HepG2 (cell line): ENCODE data around the gene TBRG1. TPM values are rescaled to one million over a fixed set of nuclear protein-coding genes. Genes with fewer than 3 reads are reported as not detected.

ENCODE experiments used
- ATAC-seq: fragments of 200-7000 bp; cut with Tn5 transposase; 3 replicates; pipeline ENCODE4 v1.9.1; 2020; ENCODE audit warnings: mild to moderate bottlenecking, moderate library complexity
- BruUV-seq: library from RNA; stranded (reverse); fragments of 400-500 nt; replicated peaks from 2 replicates; lab custom pipeline; 2021; lab: Mats Ljungman, UMichigan
- CTCF ChIA-PET: fragments of 300-600 bp; formaldehyde crosslinking; extraction: SDS; loops from one replicate; lab custom pipeline; 2021; ENCODE audit warnings: low total read pairs, inconsistent platforms, low intra/inter-chr PET ratio; lab: Yijun Ruan, JAX
- POLR2A ChIA-PET: fragments of 350-600 bp; sonication (Branson Sonifier 250); formaldehyde crosslinking; loops from one replicate; lab custom pipeline; 2020; ENCODE audit warnings: antibody characterized with exemption, inconsistent platforms; lab: Yijun Ruan, JAX
- DNase-seq: peaks from one replicate; pipeline ENCODE4 v3.0.0-alpha.2; 2015; ENCODE audit warnings: low spot score
- FAIRE-seq: peaks from 3 replicates; lab custom pipeline; 2011; peaks lifted over from hg19 to GRCh38; lab: Jason Lieb, UNC
- H2AFZ ChIP-seq: one replicate; pipeline ENCODE4 v1.6.1; 2011; ENCODE audit warnings: low read length, inconsistent platforms
- H3K27ac ChIP-seq: fragments of 300-600 bp; 3 replicates; pipeline ENCODE4 v1.8.0; 2011; ENCODE audit warnings: mixed run types, mild to moderate bottlenecking, mixed read lengths, low read length, inconsistent platforms; ENCODE audit not compliant: insufficient read depth; ENCODE audit errors: extremely low read length
- H3K27me3 ChIP-seq, 2 experiments: fragments of 200-600 bp in 1 of 2; 2 replicates in 1 of 2; 3 replicates in 1 of 2; pipeline versions ENCODE4 v1.6.0 to v1.8.0; 2011; ENCODE audit warnings: low read length in 2 of 2, mild to moderate bottlenecking in 2 of 2, moderate library complexity in 2 of 2, inconsistent platforms in 1 of 2; ENCODE audit not compliant: insufficient read depth in 2 of 2, control insufficient read depth in 1 of 2
- H3K36me3 ChIP-seq, 2 experiments: fragments of 200-600 bp in 1 of 2; replicated peaks in 1 of 2; 2 replicates in 1 of 2; 3 replicates in 1 of 2; pipeline versions ENCODE4 v1.5.1 to v1.8.0; 2011; ENCODE audit warnings: low read length in 2 of 2, inconsistent platforms in 1 of 2; ENCODE audit not compliant: insufficient read depth in 2 of 2, control insufficient read depth in 1 of 2
- H3K4me1 ChIP-seq: 2 replicates; pipeline ENCODE4 v1.5.1; 2012; ENCODE audit warnings: low read length, inconsistent platforms; ENCODE audit not compliant: insufficient read depth
- H3K4me2 ChIP-seq: 2 replicates; pipeline ENCODE4 v1.6.0; 2011; ENCODE audit warnings: low read depth, low read length, inconsistent platforms
- H3K4me3 ChIP-seq, 3 experiments: fragments of 200-600 bp in 1 of 3; sonication (generic), shearing (Covaris generic) in 1 of 3; replicated peaks in 1 of 3; 2 replicates each; pipeline ENCODE4 v1.5.1; 2011 to 2016; ENCODE audit warnings: low read length in 3 of 3, inconsistent platforms in 2 of 3, low read depth in 2 of 3, mild to moderate bottlenecking in 2 of 3, control low read depth in 1 of 3, mixed read lengths in 1 of 3; ENCODE audit not compliant: insufficient read depth in 1 of 3
- H3K79me2 ChIP-seq: one replicate; pipeline ENCODE4 v1.6.1; 2011; ENCODE audit warnings: low read length, inconsistent platforms; ENCODE audit not compliant: insufficient read depth
- H3K9ac ChIP-seq: 2 replicates; pipeline ENCODE4 v1.6.0; 2011; ENCODE audit warnings: mild to moderate bottlenecking, low read depth, low read length, inconsistent platforms; ENCODE audit not compliant: insufficient read depth
- H3K9me3 ChIP-seq: 2 replicates; pipeline ENCODE4 v1.5.1; 2012; ENCODE audit warnings: mild to moderate bottlenecking, low read length
- H4K20me1 ChIP-seq: 2 replicates; pipeline ENCODE4 v1.6.0; 2011; ENCODE audit warnings: inconsistent platforms, mild to moderate bottlenecking, low read length, moderate library complexity; ENCODE audit not compliant: insufficient read depth
- GABPA ChIP-seq, 2 experiments: IDR thresholded peaks; 2 replicates each; pipeline ENCODE4 v1.6.1; 2011 to 2016; ENCODE audit warnings: low read depth in 2 of 2, low read length in 1 of 2, missing biosample characterization in 1 of 2, missing genetic modification characterization in 1 of 2
- GFI1 ChIP-seq: sonication (generic); formaldehyde crosslinking; IDR thresholded peaks from 2 replicates; pipeline ENCODE4 v1.5.0; 2020; ENCODE audit warnings: missing genetic modification reagents, mild to moderate bottlenecking, borderline replicate concordance
- HNF4G ChIP-seq, 2 experiments: sonication (generic) in 1 of 2; formaldehyde crosslinking in 1 of 2; IDR thresholded peaks; 2 replicates each; pipeline versions ENCODE4 v1.4.0 to v1.6.1; 2011 to 2020; ENCODE audit warnings: borderline replicate concordance in 2 of 2, low read depth in 2 of 2, mild to moderate bottlenecking in 2 of 2, low read length in 1 of 2, missing genetic modification reagents in 1 of 2, moderate library complexity in 1 of 2
- KLF15 ChIP-seq: sonication (generic); formaldehyde crosslinking; IDR thresholded peaks from 2 replicates; pipeline ENCODE4 v1.8.1; 2023; ENCODE audit warnings: borderline replicate concordance, mild to moderate bottlenecking, inconsistent platforms, missing genetic modification reagents, mixed read lengths
- MEF2D ChIP-seq: sonication (generic); formaldehyde crosslinking; IDR thresholded peaks from 2 replicates; pipeline ENCODE4 v1.5.1; 2020; ENCODE audit warnings: mild to moderate bottlenecking, missing genetic modification reagents
- PAWR ChIP-seq: sonication (generic); formaldehyde crosslinking; IDR thresholded peaks from 2 replicates; pipeline ENCODE4 v1.4.0; 2020; ENCODE audit warnings: missing genetic modification reagents, mild to moderate bottlenecking, borderline replicate concordance
- RNF2 ChIP-seq: fragments of 450-650 bp; conservative IDR thresholded peaks from 2 replicates; pipeline ENCODE4 v1.6.1; 2016; ENCODE audit warnings: low read depth
- RXRB ChIP-seq: IDR thresholded peaks from 2 replicates; pipeline ENCODE4 v1.6.1; 2016; ENCODE audit warnings: borderline replicate concordance, missing genetic modification reagents, missing compliant biosample characterization
- SRF ChIP-seq: IDR thresholded peaks from 2 replicates; pipeline ENCODE4 v1.6.1; 2011; ENCODE audit warnings: mild to moderate bottlenecking, low read depth, low read length, moderate library complexity
- TGIF2 ChIP-seq: IDR thresholded peaks from 2 replicates; pipeline ENCODE4 v1.6.1; 2016; ENCODE audit warnings: control low read depth, missing compliant biosample characterization
- ZBTB37 ChIP-seq: sonication (generic); formaldehyde crosslinking; IDR thresholded peaks from 2 replicates; pipeline ENCODE4 v1.4.0; 2020; ENCODE audit warnings: mild to moderate bottlenecking, missing genetic modification reagents
- ZNF17 ChIP-seq: sonication (generic); formaldehyde crosslinking; IDR thresholded peaks from 2 replicates; pipeline ENCODE4 v1.5.0; 2020; ENCODE audit warnings: mild to moderate bottlenecking, missing genetic modification reagents
- ZNF33A ChIP-seq: sonication (generic); formaldehyde crosslinking; IDR thresholded peaks from 2 replicates; pipeline ENCODE4 v1.5.1; 2020; ENCODE audit warnings: missing genetic modification reagents, mild to moderate bottlenecking, moderate library complexity, borderline replicate concordance
- ZNF44 ChIP-seq: sonication (generic); formaldehyde crosslinking; IDR thresholded peaks from 2 replicates; pipeline ENCODE4 v1.5.1; 2020; ENCODE audit warnings: mild to moderate bottlenecking, missing genetic modification reagents
- ZNF879 ChIP-seq: sonication (generic); formaldehyde crosslinking; IDR thresholded peaks from 2 replicates; pipeline ENCODE4 v1.8.1; 2023; ENCODE audit warnings: missing genetic modification reagents
- WGBS: methylation state at CpG from one replicate; pipeline ENCODE4 v1.1.6; 2017; ENCODE audit warnings: low lambda C conversion rate; 5-methylcytosine and 5-hydroxymethylcytosine counted together
- in situ Hi-C: cut with HindIII; loops from 2 replicates; pipeline ENCODE4 v1.10.0; 2017; ENCODE audit warnings: low pct_unique_long_range_greater_than_20kb; ENCODE audit not compliant: extremely low pct_ligation_motif_present
- intact Hi-C: fragments of 100-400 bp; cut with micrococcal nuclease; formaldehyde crosslinking; loops from one replicate; pipeline ENCODE4 v1.10.0; 2022; ENCODE audit not compliant: unreplicated experiment
- polyA plus RNA-seq, 8 experiments: library from polyadenylated mRNA; depleted of rRNA in 3 of 8; stranded (reverse) in 7 of 8; unstranded in 1 of 8; fragments of >200 nt; fragmentation: Illumina TruSeq in 4 of 8; extraction: Trizol in 4 of 8; gene quantifications; 2 replicates each; pipeline versions ENCODE4 v1.2.1 to v1.2.3, GENCODE V29; 2011 to 2016; ENCODE audit warnings: low read depth in 4 of 8, missing spikeins in 1 of 8, mixed read lengths in 1 of 8; ENCODE audit not compliant: insufficient read depth in 1 of 8
- total RNA-seq, 5 experiments: library from RNA; depleted of rRNA; stranded (reverse); fragments of >200 nt; fragmentation: Illumina TruSeq; extraction: Trizol; gene quantifications; 2 replicates each; pipeline ENCODE4 v1.2.3, GENCODE V29; 2016; ENCODE audit warnings: low read depth in 1 of 5
- TF ChIP-seq, protein P1 (sequence below): IDR thresholded peaks from 2 replicates; pipeline ENCODE4 v1.6.1; 2016
- TF ChIP-seq, protein P2 (sequence below): sonication (generic); formaldehyde crosslinking; IDR thresholded peaks from 2 replicates; pipeline ENCODE4 v1.4.0; 2020; ENCODE audit warnings: mild to moderate bottlenecking, low read depth, missing genetic modification reagents

Gene TBRG1
- total and polyA plus RNA-seq, 2 of the 13 experiments (the other 11 are each of a cell fraction or from before 2014, with no cell fraction given), result 21.7 to 25.6 TPM

DNA sequence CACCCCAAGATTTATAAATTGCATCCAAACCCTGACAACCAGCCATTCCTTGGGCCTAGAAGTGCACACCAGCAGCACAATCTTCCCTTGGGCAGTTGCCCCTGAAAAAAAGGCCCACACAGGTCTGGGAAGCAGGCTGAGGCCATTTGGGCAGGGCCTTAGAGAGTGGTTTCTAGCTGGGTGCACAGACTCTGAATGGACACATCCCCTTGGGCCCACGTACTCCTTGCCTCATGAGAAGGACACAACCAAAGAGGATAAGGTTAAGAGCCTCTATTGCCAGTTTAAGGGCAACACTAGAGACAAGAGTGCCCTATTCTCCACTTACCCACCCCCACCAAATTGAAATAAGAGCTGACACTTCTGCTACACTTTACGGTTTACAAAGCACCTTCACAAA lies 12.4 kb upstream of the TBRG1 start:
- CTCF ChIA-PET, result no interaction called here
- in situ Hi-C loops, result no loop called here
- Histone ChIP-seq H3K9me3 (no peaks in the 10 kb centered on the region), H3K4me2 (no peak overlapping the region), H3K4me3 (no peak overlapping the region), H3K9ac (no peak overlapping the region), H3K27me3 (peaks cover 0 to 14% of the 10 kb centered on the region in 2 experiments; a peak in 2 of 5 replicates), H3K27ac (no peak overlapping the region), H3K4me1 (no peaks in the 10 kb centered on the region), H2AFZ (no peak overlapping the region), H3K79me2 (no peaks in the 10 kb centered on the region), H4K20me1 (no peaks in the 10 kb centered on the region), H3K36me3 (no peaks in the 10 kb centered on the region)
- intact Hi-C loops, result no loop called here
- TF ChIP-seq ZNF17 (no peak), ZBTB37 (CRISPR knock-in tag) (no peak), ZNF44 (no peak), HNF4G (IDR thresholded peaks at IDR 0.05; ENCODE audit: borderline replicate concordance, low read depth, low read length) (no peak), HNF4G (CRISPR knock-in tag; IDR thresholded peaks at IDR 0.05; ENCODE audit: borderline replicate concordance, low read depth) (no peak), KLF15 (CRISPR knock-in tag) (no peak), RXRB (no peak), PAWR (CRISPR knock-in tag) (no peak), GFI1 (CRISPR knock-in tag) (no peak), ZNF33A (CRISPR knock-in tag) (no peak), TGIF2 (no peak), ZNF879 (CRISPR knock-in tag) (no peak), MEF2D (CRISPR knock-in tag) (no peak), SRF (no peak), RNF2 (no peak), GABPA (IDR thresholded peaks at IDR 0.05; ENCODE audit: low read depth, low read length) (no peak), GABPA (CRISPR knock-in tag; IDR thresholded peaks at IDR 0.05; ENCODE audit: low read depth) (no peak)
- TF ChIP-seq, protein P1, sequence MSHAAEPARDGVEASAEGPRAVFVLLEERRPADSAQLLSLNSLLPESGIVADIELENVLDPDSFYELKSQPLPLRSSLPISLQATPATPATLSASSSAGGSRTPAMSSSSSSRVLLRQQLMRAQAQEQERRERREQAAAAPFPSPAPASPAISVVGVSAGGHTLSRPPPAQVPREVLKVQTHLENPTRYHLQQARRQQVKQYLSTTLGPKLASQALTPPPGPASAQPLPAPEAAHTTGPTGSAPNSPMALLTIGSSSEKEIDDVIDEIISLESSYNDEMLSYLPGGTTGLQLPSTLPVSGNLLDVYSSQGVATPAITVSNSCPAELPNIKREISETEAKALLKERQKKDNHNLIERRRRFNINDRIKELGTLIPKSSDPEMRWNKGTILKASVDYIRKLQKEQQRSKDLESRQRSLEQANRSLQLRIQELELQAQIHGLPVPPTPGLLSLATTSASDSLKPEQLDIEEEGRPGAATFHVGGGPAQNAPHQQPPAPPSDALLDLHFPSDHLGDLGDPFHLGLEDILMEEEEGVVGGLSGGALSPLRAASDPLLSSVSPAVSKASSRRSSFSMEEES (CRISPR knock-in tag), result no peak
- TF ChIP-seq, protein P2, sequence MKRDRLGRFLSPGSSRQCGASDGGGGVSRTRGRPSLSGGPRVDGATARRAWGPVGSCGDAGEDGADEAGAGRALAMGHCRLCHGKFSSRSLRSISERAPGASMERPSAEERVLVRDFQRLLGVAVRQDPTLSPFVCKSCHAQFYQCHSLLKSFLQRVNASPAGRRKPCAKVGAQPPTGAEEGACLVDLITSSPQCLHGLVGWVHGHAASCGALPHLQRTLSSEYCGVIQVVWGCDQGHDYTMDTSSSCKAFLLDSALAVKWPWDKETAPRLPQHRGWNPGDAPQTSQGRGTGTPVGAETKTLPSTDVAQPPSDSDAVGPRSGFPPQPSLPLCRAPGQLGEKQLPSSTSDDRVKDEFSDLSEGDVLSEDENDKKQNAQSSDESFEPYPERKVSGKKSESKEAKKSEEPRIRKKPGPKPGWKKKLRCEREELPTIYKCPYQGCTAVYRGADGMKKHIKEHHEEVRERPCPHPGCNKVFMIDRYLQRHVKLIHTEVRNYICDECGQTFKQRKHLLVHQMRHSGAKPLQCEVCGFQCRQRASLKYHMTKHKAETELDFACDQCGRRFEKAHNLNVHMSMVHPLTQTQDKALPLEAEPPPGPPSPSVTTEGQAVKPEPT, result no peak
- FAIRE-seq, result no peak
- POLR2A ChIA-PET, result no interaction called here
- no peak for ATAC-seq
- BruUV-seq, result no TSS peak
- 47% methylated on average over 2 of the region's 2 CpGs for WGBS
- DNase-seq, result no peak
